HG03439 (cell line): ENCODE data around the gene R3HDM2.
"Not testable (repeated sequence)": the region's sequence is repeated elsewhere in the genome, so short reads cannot be mapped to it uniquely, and the experiment has no call there.

Experiments used
- ATAC-seq: cut with Tn5 transposase; IDR thresholded peaks from one replicate; pipeline ENCODE4 v1.9.1; 2021; ENCODE audit warnings: mild to moderate bottlenecking, moderate library complexity; ENCODE audit not compliant: unreplicated experiment

Gene R3HDM2

GRCh38 chr12:57276233-57276632 lies 154.6 kb downstream of the R3HDM2 start:
- not testable (repeated sequence) for ATAC-seq

- ATAC-seq, result no peak
Measured at GRCh38 chr12:57273516-57273915, 157.3 kb downstream of the R3HDM2 start.

- ATAC-seq, result no peak
Measured at GRCh38 chr12:57272337-57273151, 158.3 kb downstream of the R3HDM2 start.

GRCh38 chr12:57270966-57271470 lies 159.8 kb downstream of the R3HDM2 start:
- ATAC-seq, result no peak

- ATAC-seq, result no peak
Measured at GRCh38 chr12:57268264-57268663, 162.6 kb downstream of the R3HDM2 start.

GRCh38 chr12:57266681-57267080 lies 164.2 kb downstream of the R3HDM2 start:
- ATAC-seq, result no peak

- ATAC-seq, result no peak
Measured at GRCh38 chr12:57263096-57263495, 167.7 kb downstream of the R3HDM2 start.

GRCh38 chr12:57262126-57262822 lies 168.6 kb downstream of the R3HDM2 start:
- no peak for ATAC-seq

GRCh38 chr12:57261428-57261865 lies 169.4 kb downstream of the R3HDM2 start:
- no peak for ATAC-seq

- ATAC-seq, result no peak
Measured at GRCh38 chr12:57260366-57260765, 170.5 kb downstream of the R3HDM2 start.

GRCh38 chr12:57258977-57259970 lies 171.6 kb downstream of the R3HDM2 start:
- ATAC-seq, result no peak

GRCh38 chr12:57255916-57256315 lies 174.9 kb downstream of the R3HDM2 start:
- ATAC-seq, result no peak

- no peak for ATAC-seq
Measured at GRCh38 chr12:57254506-57255280, 176.2 kb downstream of the R3HDM2 start.

GRCh38 chr12:57250956-57251355 lies 179.9 kb downstream of the R3HDM2 start, which contains the start of gene STAC3:
Gene STAC3 (minus strand): TSS chr12:57251187. CDS start chr12:57249636, 1,551 bp downstream.
- no peak for ATAC-seq

- ATAC-seq, result no peak
Measured at GRCh38 chr12:57250541-57250940, 180.3 kb downstream of the R3HDM2 start.

GRCh38 chr12:57248934-57249742 lies 181.7 kb downstream of the R3HDM2 start:
- ATAC-seq, result no peak

- ATAC-seq, result no peak
Measured at GRCh38 chr12:57247041-57247440, 183.8 kb downstream of the R3HDM2 start.

- ATAC-seq, result no peak
Measured at GRCh38 chr12:57244312-57244696, 186.5 kb downstream of the R3HDM2 start.
